T-helper 9 cell (primary cell): ENCODE data around the gene CTNND2.
"Not testable (repeated sequence)": the region's sequence is repeated elsewhere in the genome, so short reads cannot be mapped to it uniquely, and the experiment has no call there.

Experiments
- DNase-seq: peaks from one replicate; pipeline ENCODE4 v3.0.0-alpha.2; 2020

Gene CTNND2

DNA sequence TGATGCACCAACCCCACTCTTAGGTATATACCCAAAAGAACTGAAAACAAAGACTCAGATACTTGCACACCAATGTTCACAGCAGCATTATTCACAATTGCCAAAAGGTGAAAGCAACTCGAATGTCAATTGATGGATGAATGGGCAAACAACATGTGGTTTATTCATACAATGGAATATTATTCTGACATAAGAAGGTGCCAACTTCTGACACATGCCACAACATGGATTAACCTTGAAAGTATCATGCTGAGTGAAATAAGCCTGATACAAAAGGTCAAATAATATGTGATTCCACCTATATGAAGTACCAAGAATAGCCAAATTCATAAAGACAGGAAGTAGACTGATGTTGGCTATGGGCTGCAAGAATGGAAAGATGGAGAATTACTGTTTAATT lies 35.0 kb downstream of the CTNND2 start:
- no peak for DNase-seq

DNA sequence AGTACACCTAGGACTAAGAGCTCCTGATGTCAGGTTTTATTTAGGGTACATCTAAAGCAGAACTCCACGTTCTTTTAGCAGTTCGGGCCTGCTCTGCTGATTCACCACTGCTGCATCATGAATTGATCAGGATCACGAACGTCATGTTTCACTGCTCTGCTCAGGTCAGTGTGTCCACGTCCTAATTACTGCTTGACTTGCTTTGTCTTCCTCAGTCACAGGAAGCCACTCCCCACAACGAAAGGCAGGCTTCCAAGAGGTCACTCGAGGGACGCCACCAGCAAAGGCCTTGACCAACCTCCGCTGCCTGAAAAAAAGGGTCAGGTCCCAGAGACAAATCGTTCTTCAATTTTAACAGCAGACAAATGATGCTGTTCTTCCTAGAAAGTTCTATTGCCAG lies 40.3 kb downstream of the CTNND2 start:
- no peak for DNase-seq

DNA sequence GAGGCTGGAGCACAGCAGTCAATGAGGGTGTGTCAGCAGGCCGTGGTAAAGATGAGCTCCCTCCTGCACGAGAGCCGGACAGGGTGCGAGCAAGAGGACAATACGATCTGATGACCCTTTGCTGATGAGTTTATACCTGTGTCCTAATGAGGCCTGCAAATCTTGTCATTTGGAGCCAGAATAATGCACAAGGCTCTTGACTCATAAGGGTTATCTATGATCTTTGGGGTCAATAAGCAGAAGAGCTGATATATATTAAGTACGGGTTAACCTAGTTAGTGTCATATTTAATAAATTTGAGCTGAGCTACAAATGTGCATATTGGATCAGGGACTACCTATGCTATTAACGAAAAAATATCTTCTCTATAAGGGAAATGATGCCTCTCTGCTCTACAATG lies 46.9 kb downstream of the CTNND2 start:
- no peak for DNase-seq

DNA sequence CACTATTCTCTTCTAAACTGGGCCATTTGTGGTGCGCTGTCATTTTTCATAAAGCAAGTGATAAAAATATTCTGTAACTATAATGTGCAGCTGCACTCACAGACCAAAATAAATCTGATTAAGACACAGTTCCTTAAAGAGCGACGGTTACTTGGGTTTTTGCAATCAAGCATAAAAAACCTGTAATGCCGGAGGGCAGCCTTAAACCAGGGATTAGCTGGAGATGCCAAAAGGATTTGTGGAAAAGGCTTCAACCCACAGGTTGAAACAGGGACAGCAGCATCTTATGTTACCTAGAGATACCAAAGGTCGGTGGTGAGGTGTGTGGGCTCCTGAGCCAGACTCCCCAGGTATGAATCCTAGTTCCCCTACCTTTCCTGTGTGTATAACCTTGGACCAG lies 49.3 kb downstream of the CTNND2 start:
- no peak for DNase-seq

DNA sequence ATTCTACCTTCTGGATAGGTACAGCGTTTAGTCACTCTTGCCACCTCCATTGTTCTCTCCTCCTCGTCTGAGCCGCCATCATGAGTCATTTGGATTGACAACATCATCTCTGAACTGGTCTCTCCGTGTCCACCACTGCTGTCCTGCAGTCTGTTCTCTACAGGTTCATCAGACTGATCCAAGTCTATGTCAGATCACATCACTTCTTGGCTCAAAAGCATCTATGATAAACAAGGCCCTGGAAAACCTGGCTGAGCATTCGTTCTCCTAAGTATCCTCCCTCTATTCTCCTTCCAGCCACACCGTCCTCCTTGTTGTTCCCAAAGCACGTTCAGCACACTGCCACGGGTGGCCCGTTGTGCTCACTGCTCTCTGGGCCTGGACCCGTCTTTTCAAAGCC lies 50.5 kb downstream of the CTNND2 start:
- DNase-seq, result no peak

DNA sequence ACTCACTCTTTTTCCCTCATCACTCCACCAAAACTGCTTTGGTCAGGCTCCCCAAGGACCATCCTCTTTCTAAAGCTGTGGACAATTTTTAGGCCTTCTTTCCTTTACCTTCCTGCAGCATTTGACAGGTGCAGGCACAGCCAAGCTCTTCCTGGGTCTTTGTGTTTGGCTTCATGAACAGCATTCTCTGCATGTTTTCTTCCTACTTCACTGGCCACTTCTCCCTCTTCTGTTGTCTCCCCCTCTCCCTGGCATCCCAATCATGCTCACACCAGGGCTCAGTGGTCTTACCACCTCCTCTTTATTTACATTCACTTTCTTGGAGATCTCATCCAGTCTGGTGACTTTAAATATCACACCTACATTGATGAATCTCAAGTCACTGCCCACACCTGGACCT lies 51.1 kb downstream of the CTNND2 start:
- DNase-seq, result no peak

DNA sequence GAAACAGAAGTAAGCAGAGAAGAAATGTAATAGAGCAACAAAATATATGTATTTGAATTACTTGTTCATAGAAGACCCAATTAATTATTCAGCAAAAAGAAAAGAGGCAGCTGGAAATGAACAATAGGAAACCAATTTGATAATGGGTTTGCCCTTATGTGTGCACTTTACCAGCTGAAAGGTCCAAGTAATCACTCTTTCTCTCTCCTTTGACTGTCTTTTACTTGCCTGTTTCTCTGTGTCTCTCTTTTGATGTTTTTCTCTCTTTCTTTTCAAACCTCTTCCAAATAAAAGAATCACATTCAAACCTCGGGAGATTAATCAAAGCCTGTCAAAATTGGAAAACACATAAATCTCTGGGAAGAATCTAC lies 51.5 kb downstream of the CTNND2 start:
- no peak for DNase-seq

DNA sequence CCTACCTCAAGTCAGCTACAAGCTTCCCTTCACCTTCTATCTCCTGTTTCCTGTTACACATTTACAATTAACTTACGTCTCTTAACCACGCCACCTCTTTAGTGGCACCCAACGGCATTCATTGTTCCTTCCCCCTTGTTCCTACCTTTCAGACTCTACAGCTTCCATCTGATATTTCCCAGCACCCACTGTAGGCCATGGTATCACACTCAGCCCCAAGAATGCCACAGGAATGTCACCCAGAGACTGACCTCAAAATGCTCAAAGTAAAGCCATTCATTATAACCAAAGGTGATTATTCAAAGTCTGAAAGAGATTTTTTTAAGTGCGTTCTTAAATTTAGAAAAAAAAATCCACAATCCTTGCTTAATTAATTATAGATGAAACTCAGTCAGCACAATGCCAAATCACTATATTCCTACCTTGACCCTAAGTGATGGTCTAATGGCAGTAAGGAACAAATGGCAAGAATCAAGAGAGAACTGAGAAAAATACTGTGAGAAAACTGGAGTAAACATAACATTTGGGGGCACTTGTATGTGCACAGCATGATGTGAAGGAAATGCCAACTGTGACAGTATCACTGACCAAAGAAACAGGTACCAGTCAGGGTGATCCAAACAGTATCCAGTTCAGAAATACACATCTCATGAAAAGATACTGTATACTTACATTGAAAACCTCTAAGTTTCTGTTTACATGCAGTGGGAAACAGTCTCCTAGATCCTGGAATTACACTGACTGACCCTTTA lies 52.1 kb downstream of the CTNND2 start:
- DNase-seq, result no peak

DNA sequence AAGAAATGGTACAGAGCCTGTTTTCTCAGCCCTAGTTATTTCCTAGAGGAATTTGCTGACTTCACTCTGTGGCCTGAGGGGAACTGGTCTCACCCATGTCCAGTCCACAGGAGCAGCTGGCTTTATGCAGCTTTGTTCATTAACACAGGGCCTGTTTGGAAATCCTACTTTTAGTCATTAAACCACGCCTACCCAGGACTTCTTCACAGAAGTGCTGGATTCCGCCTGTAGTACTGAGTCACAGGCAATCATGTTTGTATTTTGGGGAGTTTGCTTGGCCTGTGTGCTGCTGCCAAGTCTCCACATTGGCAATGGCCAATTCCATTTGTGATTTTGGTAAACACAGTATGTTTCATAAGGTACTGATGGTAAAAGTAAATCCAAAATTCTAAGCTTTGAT lies 52.8 kb downstream of the CTNND2 start:
- DNase-seq, result no peak

DNA sequence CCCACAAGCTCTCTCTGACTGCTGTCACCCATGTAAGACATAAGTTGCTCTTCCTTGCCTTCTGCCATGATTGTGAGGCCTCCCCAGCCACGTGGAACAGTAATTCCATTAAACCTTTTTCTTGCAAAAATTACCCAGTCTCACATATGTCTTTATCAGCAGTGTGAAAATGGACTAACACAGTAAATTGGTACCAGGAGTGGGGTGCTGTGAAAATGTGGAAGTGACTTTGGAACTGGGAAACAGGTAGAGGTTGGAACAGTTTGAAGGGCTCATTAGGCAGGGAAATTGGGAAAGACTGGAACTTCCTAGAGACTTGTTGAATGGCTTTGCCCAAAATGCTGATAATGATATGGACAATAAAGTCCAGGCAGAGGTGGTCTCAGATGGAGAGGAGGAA lies 75.7 kb downstream of the CTNND2 start:
- DNase-seq, result not testable (repeated sequence)

DNA sequence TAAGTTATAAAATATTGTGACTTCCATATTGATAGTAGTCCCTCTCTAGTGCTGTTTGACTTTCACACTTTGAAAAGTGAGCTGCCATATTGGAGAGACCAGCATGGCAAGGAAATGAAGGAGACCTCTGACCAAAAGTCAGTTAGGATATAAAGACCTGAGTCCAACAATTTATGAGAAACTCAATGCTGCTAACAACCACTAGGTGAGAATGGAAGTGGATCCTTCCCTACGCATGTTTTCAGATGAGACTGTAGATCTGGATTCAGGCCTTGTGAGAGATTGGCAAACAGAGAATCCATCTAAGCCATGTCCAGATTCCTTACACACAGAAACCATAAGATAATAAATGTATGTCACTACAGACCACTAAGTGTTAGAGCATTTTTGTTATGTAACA lies 81.6 kb downstream of the CTNND2 start:
- DNase-seq, result no peak

DNA sequence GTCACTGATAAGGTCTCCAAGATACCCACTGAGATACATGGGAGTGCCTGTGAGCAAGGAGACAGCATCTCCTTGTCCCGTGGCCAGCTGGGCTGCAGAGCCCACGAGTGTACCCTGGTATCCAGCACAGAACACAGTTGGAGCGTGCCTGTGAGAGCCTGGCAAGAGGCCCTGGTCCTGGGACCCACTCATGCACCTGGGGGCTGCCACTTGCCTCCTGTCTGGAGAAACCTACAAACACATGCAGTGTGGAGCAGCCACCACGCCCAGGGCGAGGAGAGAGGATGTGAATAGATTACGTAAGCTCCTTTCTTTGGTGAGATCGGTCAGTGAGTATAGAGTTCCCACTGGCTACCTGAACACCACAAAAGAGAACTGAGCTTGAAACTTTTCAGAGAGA lies 88.3 kb downstream of the CTNND2 start:
- DNase-seq, result no peak

DNA sequence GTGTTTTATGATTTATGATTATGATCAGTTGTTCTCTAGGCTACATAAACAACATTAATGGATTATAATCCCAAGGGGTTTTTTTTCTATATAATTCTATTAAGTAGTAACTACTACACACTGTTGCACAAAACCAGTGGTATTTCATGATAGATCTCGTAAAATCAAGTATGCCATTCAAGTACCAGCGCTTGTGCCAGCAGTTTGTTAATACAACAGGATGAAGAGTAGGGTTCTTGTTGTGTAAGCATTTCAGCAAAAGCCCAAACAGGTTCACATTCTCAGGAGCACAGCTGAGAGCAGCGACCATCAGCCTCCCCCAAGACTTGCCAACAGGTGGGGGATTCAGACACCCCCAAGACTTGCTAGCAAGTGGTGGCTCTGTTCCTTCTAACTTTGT lies 88.8 kb downstream of the CTNND2 start:
- DNase-seq, result no peak

DNA sequence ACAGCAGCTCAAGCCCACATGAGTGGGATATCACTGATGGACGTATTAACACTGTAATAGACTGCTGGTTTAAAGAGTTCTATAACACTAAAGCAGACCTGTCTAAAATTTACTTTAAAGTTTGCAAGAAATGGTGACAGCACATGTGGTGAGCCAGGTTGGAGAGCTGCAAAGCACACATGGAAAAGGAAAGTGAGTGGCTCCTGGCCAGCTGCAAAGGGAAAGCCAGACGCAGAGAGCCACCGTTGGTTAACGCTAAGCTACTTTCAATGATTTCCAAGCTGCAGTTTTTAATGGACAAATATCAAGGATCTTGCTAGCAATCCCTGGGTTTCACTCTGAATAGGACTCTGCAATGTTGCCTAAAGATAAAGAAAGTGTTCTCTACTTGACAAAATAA lies 89.9 kb downstream of the CTNND2 start:
- no peak for DNase-seq

DNA sequence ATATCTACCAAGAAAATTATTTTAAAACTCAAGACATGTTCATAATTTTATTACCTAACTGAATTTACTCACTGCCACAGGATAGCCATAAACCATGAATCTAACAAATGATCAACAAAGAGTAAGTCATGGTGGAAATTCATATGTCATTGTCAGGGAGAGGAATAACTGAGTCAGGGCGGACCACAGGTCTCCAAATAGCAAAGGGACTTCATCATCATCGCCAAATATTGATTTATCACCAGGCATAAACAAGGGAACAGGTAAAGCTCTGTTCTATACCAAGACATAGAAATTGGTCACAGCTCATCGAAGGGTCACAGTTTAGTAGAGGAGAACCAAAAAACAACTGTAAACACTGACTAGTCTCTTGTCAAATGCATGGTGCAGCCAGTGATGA lies 94.8 kb downstream of the CTNND2 start:
- no peak for DNase-seq

DNA sequence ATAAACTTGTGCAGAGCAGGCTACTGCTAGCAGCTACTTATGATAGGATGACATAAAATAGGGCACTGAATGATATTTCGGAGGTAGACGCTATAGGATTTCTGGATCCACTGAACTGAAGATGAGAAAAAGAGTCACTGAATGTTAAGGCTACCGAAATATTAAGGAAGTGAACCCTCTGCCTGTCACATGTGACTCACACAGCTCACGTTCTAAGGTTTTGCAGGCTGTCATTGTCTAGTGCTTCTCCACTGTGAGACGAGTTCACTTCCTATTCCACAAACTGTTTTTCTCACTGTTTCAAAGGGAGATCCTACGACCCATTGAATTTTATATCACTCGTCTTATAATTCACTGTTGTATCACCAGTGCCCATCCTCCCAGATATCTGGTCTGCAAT lies 100.8 kb downstream of the CTNND2 start:
- DNase-seq, result no peak

DNA sequence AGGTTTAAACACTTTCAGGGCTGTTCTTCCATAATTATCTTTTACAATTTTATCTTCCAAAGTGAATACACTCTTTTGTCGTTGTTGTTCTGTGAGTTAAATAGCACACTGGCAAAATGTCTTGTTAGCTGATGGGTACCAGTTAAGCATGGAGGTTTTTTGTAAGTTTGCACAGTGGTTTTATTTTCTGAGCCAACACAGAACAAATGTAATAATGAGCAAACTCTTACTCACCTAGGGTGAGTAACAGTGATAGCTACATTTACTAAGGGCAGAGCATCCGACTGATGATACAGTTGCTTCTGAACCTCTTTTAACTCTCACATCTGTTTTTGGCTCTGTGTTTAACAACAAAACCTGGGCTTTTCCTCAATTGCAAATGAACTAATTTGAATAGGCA lies 103.2 kb downstream of the CTNND2 start:
- no peak for DNase-seq

DNA sequence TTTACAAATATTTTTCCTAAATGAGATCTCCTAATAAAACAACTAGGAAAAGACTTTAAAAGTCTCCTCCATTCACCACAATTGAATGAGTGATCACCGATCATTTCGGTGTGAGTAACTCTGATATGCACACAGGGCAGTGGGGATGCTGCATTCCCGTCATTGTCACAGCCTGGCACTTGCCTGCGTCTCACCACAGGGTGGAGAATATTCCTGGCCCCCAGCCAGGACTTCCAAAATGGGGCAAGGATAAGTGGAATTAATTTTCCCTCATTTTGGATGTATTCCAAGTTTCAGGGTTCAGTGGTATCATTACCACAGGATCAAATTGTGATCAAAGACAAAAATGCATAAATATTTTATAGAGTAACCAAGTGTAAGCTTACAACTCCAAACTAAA lies 107.1 kb downstream of the CTNND2 start:
- DNase-seq, result no peak

DNA sequence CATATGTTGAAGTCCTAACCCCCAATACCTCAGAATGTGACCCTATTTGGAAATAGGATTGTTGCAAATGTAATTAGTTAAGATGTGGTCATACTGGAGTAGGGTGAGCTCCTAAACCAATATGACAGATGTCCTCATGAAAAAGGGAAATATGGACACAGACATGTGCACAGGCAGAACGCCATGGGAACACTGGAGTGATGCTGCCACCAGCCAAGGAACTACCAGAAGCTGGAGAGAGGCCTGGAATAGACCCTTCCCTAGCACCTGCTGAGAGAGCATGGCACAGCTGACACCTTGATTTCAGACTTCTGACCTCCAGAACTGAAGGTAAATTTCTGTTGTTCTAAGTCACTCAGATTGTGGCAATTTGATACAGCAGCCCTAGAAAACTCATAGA lies 110.8 kb downstream of the CTNND2 start:
- DNase-seq, result no peak

DNA sequence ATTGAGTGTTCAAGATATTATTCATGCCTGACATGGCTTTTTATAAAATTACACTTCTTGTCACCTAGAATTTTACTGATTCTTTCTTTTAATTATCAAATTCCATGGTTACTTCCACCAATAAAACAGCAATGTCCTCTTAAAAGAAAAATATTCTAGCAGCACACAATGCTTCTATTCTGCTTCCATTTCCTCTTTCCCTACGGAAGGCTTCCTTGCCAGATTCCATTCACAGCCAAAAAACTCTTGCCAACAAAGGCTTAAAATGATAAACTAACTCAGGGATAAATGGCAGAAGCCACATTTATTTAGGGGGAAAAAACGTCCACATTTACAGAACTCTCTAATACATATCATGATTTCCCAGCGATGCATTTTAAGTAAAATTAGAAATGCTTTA lies 111.6 kb downstream of the CTNND2 start:
- DNase-seq, result no peak

DNA sequence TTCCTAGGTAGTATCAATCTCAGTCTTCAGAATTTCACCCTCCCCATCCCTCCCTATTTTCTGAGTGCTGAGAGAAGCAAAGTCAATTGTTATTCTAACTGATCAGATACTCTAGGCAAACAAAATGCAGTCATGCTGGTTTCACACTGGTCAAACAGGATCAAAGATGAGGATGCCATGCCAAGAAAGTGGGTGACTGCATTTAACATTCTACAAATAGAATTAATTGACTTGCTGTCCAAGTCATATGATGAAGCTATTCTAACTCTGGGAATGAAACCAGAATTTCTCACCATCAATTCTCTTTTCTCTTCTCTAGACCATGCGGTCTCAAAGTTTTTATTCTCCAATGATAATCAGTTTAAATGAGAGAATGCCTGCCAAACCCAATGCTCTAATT lies 112.5 kb downstream of the CTNND2 start:
- DNase-seq, result no peak

DNA sequence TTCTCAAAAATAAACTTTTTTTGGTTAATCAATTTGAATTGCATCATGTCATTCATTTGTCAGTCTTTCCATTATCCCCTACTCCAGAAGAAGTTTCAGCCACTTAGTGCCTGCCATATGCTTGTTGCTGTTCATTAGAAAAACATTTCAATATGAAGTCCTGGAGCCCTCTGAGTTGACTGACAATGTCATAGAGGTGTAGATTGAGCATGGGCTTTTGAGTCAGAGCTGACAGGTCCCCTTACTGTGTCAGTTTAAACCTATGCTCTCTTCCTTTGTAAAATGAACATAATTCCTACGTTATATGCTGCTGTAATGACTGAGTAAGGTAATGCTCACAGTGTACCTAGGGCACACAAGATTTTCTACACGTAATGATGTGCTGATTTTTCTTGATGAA lies 114.0 kb downstream of the CTNND2 start:
- DNase-seq, result no peak

DNA sequence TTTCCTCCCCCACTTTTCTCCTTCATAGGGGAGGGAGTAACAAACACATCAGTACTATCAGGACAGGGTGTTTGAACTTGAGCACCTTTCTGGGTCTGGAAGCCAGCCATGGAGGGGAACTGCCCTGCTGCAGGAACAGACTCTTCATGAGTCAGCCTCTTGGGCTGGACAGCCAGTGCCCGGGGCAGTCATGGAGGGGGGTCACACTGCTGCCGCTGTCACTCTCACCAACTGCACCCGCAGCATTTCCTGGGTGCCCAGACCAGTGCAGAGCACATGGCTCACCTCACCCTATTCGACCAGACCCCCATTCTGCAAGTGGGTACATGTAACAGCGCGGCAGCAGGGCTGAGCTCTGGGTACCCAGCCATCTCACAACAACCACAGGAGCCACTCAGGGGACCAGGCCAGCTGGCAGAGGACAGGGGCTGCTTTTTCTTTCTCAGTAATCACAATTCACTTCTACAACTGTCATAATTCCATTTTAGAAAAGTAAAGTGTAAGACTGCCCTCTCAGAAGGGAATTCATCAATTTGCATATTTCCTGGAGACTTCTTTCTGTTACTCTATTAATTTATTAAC lies 118.4 kb downstream of the CTNND2 start:
- DNase-seq, result no peak

DNA sequence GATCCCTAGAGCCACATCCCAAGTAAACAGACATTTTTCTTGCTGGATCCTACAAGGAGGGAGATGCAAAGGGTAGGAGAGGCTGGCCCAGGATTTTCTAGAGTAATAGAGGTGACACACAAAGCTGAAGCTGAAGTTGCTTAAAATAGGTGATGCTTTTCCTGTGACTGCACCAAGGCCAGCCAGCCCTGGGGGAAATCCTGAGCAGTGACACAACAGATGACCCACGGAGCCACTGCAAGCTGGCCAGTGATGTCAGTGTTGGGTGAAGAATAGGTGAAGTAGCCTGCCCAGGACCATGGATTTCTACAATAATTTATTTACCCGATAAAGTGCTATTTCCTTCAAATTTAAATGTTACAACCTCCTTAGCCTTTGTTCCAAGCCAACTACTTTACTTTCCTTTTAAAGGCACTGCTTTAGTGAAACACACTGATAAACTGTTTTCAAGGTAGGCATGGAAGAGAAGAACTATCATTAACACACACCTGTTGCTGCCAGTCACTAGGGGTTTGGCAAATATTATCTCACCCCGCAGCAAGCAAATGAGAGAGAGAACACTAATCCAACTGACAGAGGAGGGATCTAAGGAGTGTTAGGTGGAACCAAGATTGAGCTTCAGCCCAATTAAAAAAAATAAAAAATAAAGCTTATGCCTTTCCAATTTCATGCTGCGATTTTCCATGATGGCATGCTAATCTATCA lies 123.5 kb downstream of the CTNND2 start:
- DNase-seq, result no peak

DNA sequence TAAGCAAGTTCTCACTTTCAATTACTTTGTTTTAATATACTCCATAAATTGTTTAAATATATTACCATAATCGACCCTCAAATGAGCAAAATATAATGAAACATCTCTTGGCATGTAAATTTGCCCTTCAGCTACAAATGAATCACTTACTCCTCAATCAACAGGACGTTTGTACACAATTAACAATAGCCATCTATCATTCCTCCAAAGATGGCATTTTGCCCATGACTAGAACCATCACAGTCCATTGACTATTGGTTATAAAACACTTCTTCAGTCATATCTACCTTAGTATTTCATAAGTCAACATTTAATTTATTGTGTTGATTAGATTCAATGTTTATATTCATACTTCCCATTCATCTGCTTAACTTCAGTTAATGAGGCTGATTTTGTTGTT lies 127.2 kb downstream of the CTNND2 start:
- no peak for DNase-seq
